Thoracic aorta (tissue), 2 donors: ENCODE measurements around the gene MAP3K4. TPM values are rescaled to one million over a fixed set of nuclear protein-coding genes. Genes with fewer than 3 reads are reported as not detected.

Experiments used
- ATAC-seq: fragments of 150-250 bp; one replicate; pipeline ENCODE4 v1.8.0; 2017; ENCODE audit warnings: low read depth; ENCODE audit not compliant: insufficient number of reproducible peaks, low FRiP score
- DNase-seq: peaks from one replicate; pipeline ENCODE4 v3.0.0-alpha.2; 2020; ENCODE audit warnings: low spot score
- H3K27ac ChIP-seq, 2 donors: fragments of 200-600 bp; sonication (generic); 1 replicate in 1 of 2; 2 replicates in 1 of 2; pipeline ENCODE4 v1.5.1; 2016; ENCODE audit warnings: mild to moderate bottlenecking in 2 of 2, moderate library complexity in 2 of 2
- H3K27me3 ChIP-seq: fragments of 200-600 bp; sonication (generic); replicated peaks from 2 replicates; pipeline ENCODE4 v1.6.0; 2016; ENCODE audit warnings: mild to moderate bottlenecking; ENCODE audit not compliant: insufficient read depth
- H3K36me3 ChIP-seq: fragments of 200-600 bp; sonication (generic); one replicate; pipeline ENCODE4 v1.5.1; 2016
- H3K4me1 ChIP-seq, 2 donors: fragments of 200-600 bp; sonication (generic); 1 replicate in 1 of 2; 2 replicates in 1 of 2; pipeline versions ENCODE4 v1.5.1 to v1.6.0; 2016; ENCODE audit warnings: low read depth in 2 of 2, mild to moderate bottlenecking in 1 of 2; ENCODE audit not compliant: control insufficient read depth in 1 of 2
- H3K4me3 ChIP-seq: fragments of 200-600 bp; sonication (generic); 2 replicates; pipeline ENCODE4 v1.5.1; 2016; ENCODE audit warnings: mild to moderate bottlenecking
- H3K9me3 ChIP-seq: fragments of 200-600 bp; sonication (generic); 2 replicates; pipeline ENCODE4 v1.5.1; 2016
- CTCF ChIP-seq: fragments of 200-600 bp; sonication (generic); IDR thresholded peaks from one replicate; pipeline ENCODE4 v1.5.1; 2019; ENCODE audit warnings: antibody characterized with exemption
- total RNA-seq, 2 donors: library from RNA; depleted of rRNA; stranded (reverse); fragments of >200 nt; gene quantifications; one replicate each; pipeline versions ENCODE4 v1.1.0 to v1.2.3, GENCODE V29; 2016

The MAP3K4 gene
- total RNA-seq, 2 donors from 2014 or later, result 22.6 to 25.3 TPM

GRCh38 chr6:161041274-161041673, 49.7 kb downstream of the MAP3K4 start:
- no peak for ATAC-seq
- peaks cover 2% of the 10 kb centered on the region for H3K36me3 ChIP-seq
- no peaks in the 10 kb centered on the region for H3K27me3 ChIP-seq
- H3K27ac ChIP-seq, result no peak overlapping the region
- no peaks in the 10 kb centered on the region for H3K4me1 ChIP-seq
- H3K4me3 ChIP-seq, result no peak overlapping the region
- TF ChIP-seq CTCF, result no peak
- no peak for DNase-seq
- no peaks in the 10 kb centered on the region for H3K9me3 ChIP-seq

- Histone ChIP-seq H3K9me3 (no peaks in the 10 kb centered on the region), H3K27me3 (no peaks in the 10 kb centered on the region), H3K4me3 (no peak overlapping the region), H3K36me3 (no peaks in the 10 kb centered on the region), H3K27ac (no peak overlapping the region), H3K4me1 (no peaks in the 10 kb centered on the region)
- DNase-seq, result no peak
- no peak for ATAC-seq
- no peak for TF ChIP-seq CTCF
Measured at GRCh38 chr6:161044335-161044734, 52.8 kb downstream of the MAP3K4 start.

GRCh38 chr6:161048641-161049040, 57.1 kb downstream of the MAP3K4 start:
- TF ChIP-seq CTCF, result no peak
- no peaks in the 10 kb centered on the region for H3K36me3 ChIP-seq
- no peak overlapping the region for H3K27ac ChIP-seq
- H3K27me3 ChIP-seq, result no peaks in the 10 kb centered on the region
- ATAC-seq (no peak), DNase-seq (no peak)
- no peaks in the 10 kb centered on the region for H3K4me1 ChIP-seq
- H3K9me3 ChIP-seq, result no peaks in the 10 kb centered on the region
- H3K4me3 ChIP-seq, result no peak overlapping the region

- no peaks in the 10 kb centered on the region for H3K27me3 ChIP-seq
- H3K9me3 ChIP-seq, result no peaks in the 10 kb centered on the region
- no peak for TF ChIP-seq CTCF
- no peaks in the 10 kb centered on the region for H3K4me1 ChIP-seq
- H3K4me3 ChIP-seq, result no peak overlapping the region
- ATAC-seq (no peak), DNase-seq (no peak)
- no peak overlapping the region for H3K27ac ChIP-seq
- H3K36me3 ChIP-seq, result no peaks in the 10 kb centered on the region
Measured at GRCh38 chr6:161050134-161050765, 58.7 kb downstream of the MAP3K4 start.

GRCh38 chr6:161053103-161053502, 61.5 kb downstream of the MAP3K4 start:
- H3K4me1 ChIP-seq, result no peaks in the 10 kb centered on the region
- no peak for ATAC-seq
- no peak for DNase-seq
- no peak for TF ChIP-seq CTCF
- H3K36me3 ChIP-seq, result no peaks in the 10 kb centered on the region
- no peaks in the 10 kb centered on the region for H3K27me3 ChIP-seq
- H3K4me3 ChIP-seq, result no peak overlapping the region
- no peak overlapping the region for H3K27ac ChIP-seq
- H3K9me3 ChIP-seq, result no peaks in the 10 kb centered on the region
